ENCODE results near the gene ZNF613. TPM values are rescaled to one million over a fixed set of nuclear protein-coding genes. Genes with fewer than 3 reads are reported as not detected.

ZNF613 gene
- total and polyA plus RNA-seq, 2 experiments from 2014 or later = 13.8 to 18.1 TPM

- H3K4me1 Mint-ChIP-seq = no peaks in the 10 kb centered on the region
- Histone ChIP-seq H3K4me3 (no peak overlapping the region), H4K20me1 (replicated peaks; ENCODE audit: insufficient read depth) (no peaks in the 10 kb centered on the region), H3K4me2 (no peak overlapping the region), H3K36me3 (ENCODE audit: insufficient read depth) (peaks cover 76% of the 10 kb centered on the region), H2AFZ (no peak overlapping the region), H3K27ac (ENCODE audit: low read depth) (no peak overlapping the region), H3K27me3 (ENCODE audit: insufficient read depth) (no peaks in the 10 kb centered on the region), H3F3A (replicated peaks; ENCODE audit: low read depth) (0 out of 2 replicates have a peak, but pooled peaks cover 10% of the 10 kb centered on the region), H3K79me2 (replicated peaks; ENCODE audit: insufficient read depth) (no peaks in the 10 kb centered on the region; the same call in 1 of the 2 replicates), H3K4me1 (ENCODE audit: insufficient read depth) (no peaks in the 10 kb centered on the region), H3K9me2 (ENCODE audit: insufficient read depth) (no peaks in the 10 kb centered on the region)
- peaks cover 5% of the 10 kb centered on the region for H3K27me3 Mint-ChIP-seq (ENCODE audit: insufficient read depth, low read depth, poor library complexity)
- H3K9me3 Mint-ChIP-seq = peaks cover 99% of the 10 kb centered on the region
- H3K4me3 Mint-ChIP-seq = no peak overlapping the region
- TF ChIP-seq NANOG (IDR thresholded peaks at IDR 0.05; ENCODE audit: borderline replicate concordance) = no peak
- TF ChIP-seq ZNF462 (CRISPR knock-in tag; IDR thresholded peaks at IDR 0.05) = no peak
- TF ChIP-seq POLR2AphosphoS5 (IDR thresholded peaks at IDR 0.05; ENCODE audit: low read depth) = no peak
- no peak for TF ChIP-seq REST (IDR thresholded peaks at IDR 0.05; ENCODE audit: unreplicated experiment)
- TF ChIP-seq CREB1 (CRISPR knock-in tag; IDR thresholded peaks at IDR 0.05; ENCODE audit: low read depth) = no peak
- TF ChIP-seq EZH2 (IDR thresholded peaks at IDR 0.05; ENCODE audit: low read depth, unreplicated experiment) = no peak
- TF ChIP-seq, protein P1, sequence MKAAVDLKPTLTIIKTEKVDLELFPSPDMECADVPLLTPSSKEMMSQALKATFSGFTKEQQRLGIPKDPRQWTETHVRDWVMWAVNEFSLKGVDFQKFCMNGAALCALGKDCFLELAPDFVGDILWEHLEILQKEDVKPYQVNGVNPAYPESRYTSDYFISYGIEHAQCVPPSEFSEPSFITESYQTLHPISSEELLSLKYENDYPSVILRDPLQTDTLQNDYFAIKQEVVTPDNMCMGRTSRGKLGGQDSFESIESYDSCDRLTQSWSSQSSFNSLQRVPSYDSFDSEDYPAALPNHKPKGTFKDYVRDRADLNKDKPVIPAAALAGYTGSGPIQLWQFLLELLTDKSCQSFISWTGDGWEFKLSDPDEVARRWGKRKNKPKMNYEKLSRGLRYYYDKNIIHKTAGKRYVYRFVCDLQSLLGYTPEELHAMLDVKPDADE (IDR thresholded peaks at IDR 0.05) = no peak
- TF ChIP-seq, protein P2, sequence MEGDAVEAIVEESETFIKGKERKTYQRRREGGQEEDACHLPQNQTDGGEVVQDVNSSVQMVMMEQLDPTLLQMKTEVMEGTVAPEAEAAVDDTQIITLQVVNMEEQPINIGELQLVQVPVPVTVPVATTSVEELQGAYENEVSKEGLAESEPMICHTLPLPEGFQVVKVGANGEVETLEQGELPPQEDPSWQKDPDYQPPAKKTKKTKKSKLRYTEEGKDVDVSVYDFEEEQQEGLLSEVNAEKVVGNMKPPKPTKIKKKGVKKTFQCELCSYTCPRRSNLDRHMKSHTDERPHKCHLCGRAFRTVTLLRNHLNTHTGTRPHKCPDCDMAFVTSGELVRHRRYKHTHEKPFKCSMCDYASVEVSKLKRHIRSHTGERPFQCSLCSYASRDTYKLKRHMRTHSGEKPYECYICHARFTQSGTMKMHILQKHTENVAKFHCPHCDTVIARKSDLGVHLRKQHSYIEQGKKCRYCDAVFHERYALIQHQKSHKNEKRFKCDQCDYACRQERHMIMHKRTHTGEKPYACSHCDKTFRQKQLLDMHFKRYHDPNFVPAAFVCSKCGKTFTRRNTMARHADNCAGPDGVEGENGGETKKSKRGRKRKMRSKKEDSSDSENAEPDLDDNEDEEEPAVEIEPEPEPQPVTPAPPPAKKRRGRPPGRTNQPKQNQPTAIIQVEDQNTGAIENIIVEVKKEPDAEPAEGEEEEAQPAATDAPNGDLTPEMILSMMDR (conservative IDR thresholded peaks at IDR 0.05; ENCODE audit: low read depth in 2 of 2) = no peak
- TF ChIP-seq EZH2phosphoT487 (IDR thresholded peaks at IDR 0.05; ENCODE audit: unreplicated experiment) = no peak
- no peak for TF ChIP-seq ZNF114 (CRISPR knock-in tag; IDR thresholded peaks at IDR 0.05)
- TF ChIP-seq JUNB (IDR thresholded peaks at IDR 0.05; ENCODE audit: unreplicated experiment) = no peak
- TF ChIP-seq ZNF331 (CRISPR knock-in tag; IDR thresholded peaks at IDR 0.05; ENCODE audit: low read depth) = no peak
- no peak for TF ChIP-seq STAT1 (IDR thresholded peaks at IDR 0.05; ENCODE audit: unreplicated experiment)
- H3K27ac Mint-ChIP-seq = no peak overlapping the region
- no peak for ATAC-seq
- peaks cover 82% of the 10 kb centered on the region for H3K36me3 Mint-ChIP-seq (ENCODE audit: low read depth)
- no peak for DNase-seq (ENCODE audit: low spot score)
Observed at GRCh38 chr19:51916167-51916566, 11.1 kb upstream of the ZNF613 start.
